Uterus (tissue), 2 donors: ENCODE data around the gene MTREX.

Source experiments
- POLR2A ChIP-seq, 2 donors: fragments of 450-650 bp; IDR thresholded peaks; one replicate each; pipeline ENCODE4 v1.6.1; 2016; ENCODE audit warnings: antibody characterized with exemption in 2 of 2, mild to moderate bottlenecking in 1 of 2, moderate library complexity in 1 of 2
- TF ChIP-seq, protein P1 (sequence below), 4 experiments: fragments of 200-600 bp in 2 of 4; fragments of 450-650 bp in 2 of 4; sonication (generic) in 2 of 4; IDR thresholded peaks; one replicate each; pipeline ENCODE4 v1.5.1; 2016 to 2019; ENCODE audit warnings: antibody characterized with exemption in 4 of 4, mild to moderate bottlenecking in 2 of 4, moderate library complexity in 1 of 4

DNA sequence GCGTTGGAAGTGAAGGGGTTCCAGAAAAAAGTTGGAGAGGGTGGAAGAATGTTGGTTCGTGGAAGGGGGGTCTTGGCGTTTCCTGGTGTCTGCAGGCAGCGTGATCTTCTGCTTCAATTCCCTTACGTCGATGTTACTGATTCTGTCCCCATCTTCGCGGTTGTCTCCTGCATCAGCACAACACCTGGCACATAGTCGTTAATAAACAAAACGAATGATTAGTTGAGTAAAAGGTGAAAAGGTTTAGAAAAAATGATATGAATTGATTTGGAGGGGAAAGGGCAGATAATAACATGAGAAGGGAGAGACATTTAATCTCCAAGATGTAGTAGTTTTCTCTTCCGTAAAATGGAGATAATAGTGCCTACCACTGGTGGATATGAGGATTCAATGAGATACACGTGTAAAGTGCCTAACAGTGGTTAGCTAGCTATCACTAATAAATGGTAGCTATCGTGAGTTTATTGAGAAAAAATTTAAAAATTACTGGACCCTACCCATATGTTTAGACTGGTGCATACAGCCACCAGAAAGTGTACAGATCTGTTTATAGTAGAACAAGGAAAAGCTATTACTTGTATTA is 556 bp downstream of the MTREX start:
- no peak for TF ChIP-seq POLR2A (IDR thresholded peaks at IDR 0.05)
- TF ChIP-seq, protein P1, sequence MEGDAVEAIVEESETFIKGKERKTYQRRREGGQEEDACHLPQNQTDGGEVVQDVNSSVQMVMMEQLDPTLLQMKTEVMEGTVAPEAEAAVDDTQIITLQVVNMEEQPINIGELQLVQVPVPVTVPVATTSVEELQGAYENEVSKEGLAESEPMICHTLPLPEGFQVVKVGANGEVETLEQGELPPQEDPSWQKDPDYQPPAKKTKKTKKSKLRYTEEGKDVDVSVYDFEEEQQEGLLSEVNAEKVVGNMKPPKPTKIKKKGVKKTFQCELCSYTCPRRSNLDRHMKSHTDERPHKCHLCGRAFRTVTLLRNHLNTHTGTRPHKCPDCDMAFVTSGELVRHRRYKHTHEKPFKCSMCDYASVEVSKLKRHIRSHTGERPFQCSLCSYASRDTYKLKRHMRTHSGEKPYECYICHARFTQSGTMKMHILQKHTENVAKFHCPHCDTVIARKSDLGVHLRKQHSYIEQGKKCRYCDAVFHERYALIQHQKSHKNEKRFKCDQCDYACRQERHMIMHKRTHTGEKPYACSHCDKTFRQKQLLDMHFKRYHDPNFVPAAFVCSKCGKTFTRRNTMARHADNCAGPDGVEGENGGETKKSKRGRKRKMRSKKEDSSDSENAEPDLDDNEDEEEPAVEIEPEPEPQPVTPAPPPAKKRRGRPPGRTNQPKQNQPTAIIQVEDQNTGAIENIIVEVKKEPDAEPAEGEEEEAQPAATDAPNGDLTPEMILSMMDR (IDR thresholded peaks at IDR 0.05) = no peak
